ENCODE measurements around the gene FBXL2.
"Not testable (repeated sequence)": the region's sequence is repeated elsewhere in the genome, so short reads cannot be mapped to it uniquely, and the experiment has no call there.

The FBXL2 gene

DNA sequence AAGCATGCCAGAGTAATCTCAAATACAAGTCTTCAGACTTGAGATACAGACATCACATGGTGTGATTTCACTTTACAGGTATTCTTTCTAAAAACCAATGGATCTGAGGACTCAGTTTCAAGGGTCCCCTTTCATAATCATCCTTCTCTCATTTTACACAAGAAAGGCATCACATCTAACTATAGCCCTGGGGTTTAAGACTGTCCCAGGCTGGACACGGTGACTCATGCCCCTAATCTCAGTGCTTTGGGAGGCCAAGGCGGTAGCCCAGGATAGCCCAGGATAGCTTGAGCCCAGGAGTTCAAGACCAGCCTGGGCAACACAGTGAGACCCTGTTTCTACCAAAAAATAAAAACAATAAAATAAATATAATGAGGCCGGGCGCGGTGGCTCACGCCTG, 126.5 kb downstream of the FBXL2 start:
- no peak overlapping the region for H3K4me3 ChIP-seq (ENCODE audit: low read depth, low read length)
- DNase-seq (ENCODE audit: low read depth) = no peak
- TF ChIP-seq POLR2A (IDR thresholded peaks at IDR 0.05; ENCODE audit: extremely low read depth, insufficient read length) = no peak
- TF ChIP-seq MYC (IDR thresholded peaks at IDR 0.05; ENCODE audit: low read depth, low read length) = no peak

- DNase-seq (ENCODE audit: low read depth); H3K4me3 ChIP-seq (ENCODE audit: low read depth, low read length): not testable (repeated sequence)
Measured at GRCh38 chr3:33410816-33411215, 133.6 kb downstream of the FBXL2 start.

- H3K4me3 ChIP-seq (ENCODE audit: low read depth, low read length) = no peak overlapping the region
- DNase-seq (ENCODE audit: low read depth) = peak; percentile 59
Measured at GRCh38 chr3:33417066-33417673, 139.9 kb downstream of the FBXL2 start.

GRCh38 chr3:33419948-33420347, 142.7 kb downstream of the FBXL2 start:
- no peak for DNase-seq (ENCODE audit: low read depth)
- TF ChIP-seq MYC (IDR thresholded peaks at IDR 0.05; ENCODE audit: low read depth, low read length) = no peak
- no peak for TF ChIP-seq POLR2A (IDR thresholded peaks at IDR 0.05; ENCODE audit: extremely low read depth, insufficient read length)
- TF ChIP-seq CTCF (IDR thresholded peaks at IDR 0.05; ENCODE audit: low read depth, low read length) = no peak
- TF ChIP-seq, protein P1, sequence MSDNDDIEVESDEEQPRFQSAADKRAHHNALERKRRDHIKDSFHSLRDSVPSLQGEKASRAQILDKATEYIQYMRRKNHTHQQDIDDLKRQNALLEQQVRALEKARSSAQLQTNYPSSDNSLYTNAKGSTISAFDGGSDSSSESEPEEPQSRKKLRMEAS (IDR thresholded peaks at IDR 0.05; ENCODE audit: low read depth, low read length) = no peak

More at GRCh38 chr3:33417066-33417673, 139.9 kb downstream of the FBXL2 start:
- TF ChIP-seq MYC (IDR thresholded peaks at IDR 0.05; ENCODE audit: low read depth, low read length) = no peak
- no peak for TF ChIP-seq POLR2A (IDR thresholded peaks at IDR 0.05; ENCODE audit: extremely low read depth, insufficient read length)
- TF ChIP-seq CTCF (IDR thresholded peaks at IDR 0.05; ENCODE audit: low read depth, low read length) = no peak
- TF ChIP-seq, protein P1 (IDR thresholded peaks at IDR 0.05; ENCODE audit: low read depth, low read length) = no peak

GRCh38 chr3:33420966-33421365, 143.7 kb downstream of the FBXL2 start:
- DNase-seq (ENCODE audit: low read depth) = no peak
- TF ChIP-seq MYC (IDR thresholded peaks at IDR 0.05; ENCODE audit: low read depth, low read length) (no peak), CTCF (IDR thresholded peaks at IDR 0.05; ENCODE audit: low read depth, low read length) (no peak), POLR2A (IDR thresholded peaks at IDR 0.05; ENCODE audit: extremely low read depth, insufficient read length) (no peak)
- TF ChIP-seq, protein P1 (IDR thresholded peaks at IDR 0.05; ENCODE audit: low read depth, low read length) = no peak

More at GRCh38 chr3:33419948-33420347, 142.7 kb downstream of the FBXL2 start:
- no peak overlapping the region for H3K4me3 ChIP-seq (ENCODE audit: low read depth, low read length)

GRCh38 chr3:33424606-33425452, 147.6 kb downstream of the FBXL2 start:
- no peak for DNase-seq (ENCODE audit: low read depth)
- no peak for TF ChIP-seq MYC (IDR thresholded peaks at IDR 0.05; ENCODE audit: low read depth, low read length)
- TF ChIP-seq POLR2A (IDR thresholded peaks at IDR 0.05; ENCODE audit: extremely low read depth, insufficient read length) = no peak
- TF ChIP-seq, protein P1 (IDR thresholded peaks at IDR 0.05; ENCODE audit: low read depth, low read length) = no peak
- TF ChIP-seq CTCF (IDR thresholded peaks at IDR 0.05; ENCODE audit: low read depth, low read length) = no peak
- no peak overlapping the region for H3K4me3 ChIP-seq (ENCODE audit: low read depth, low read length)

More at GRCh38 chr3:33420966-33421365, 143.7 kb downstream of the FBXL2 start:
- H3K4me3 ChIP-seq (ENCODE audit: low read depth, low read length) = no peak overlapping the region

Data from NB4 (cell line).